ENCODE data around the gene NBAS. TPM values are rescaled to one million over a fixed set of nuclear protein-coding genes. Genes with fewer than 3 reads are reported as not detected.

NBAS gene
- polyA plus RNA-seq, 1 donor from 2014 or later = 31.9 TPM

DNA sequence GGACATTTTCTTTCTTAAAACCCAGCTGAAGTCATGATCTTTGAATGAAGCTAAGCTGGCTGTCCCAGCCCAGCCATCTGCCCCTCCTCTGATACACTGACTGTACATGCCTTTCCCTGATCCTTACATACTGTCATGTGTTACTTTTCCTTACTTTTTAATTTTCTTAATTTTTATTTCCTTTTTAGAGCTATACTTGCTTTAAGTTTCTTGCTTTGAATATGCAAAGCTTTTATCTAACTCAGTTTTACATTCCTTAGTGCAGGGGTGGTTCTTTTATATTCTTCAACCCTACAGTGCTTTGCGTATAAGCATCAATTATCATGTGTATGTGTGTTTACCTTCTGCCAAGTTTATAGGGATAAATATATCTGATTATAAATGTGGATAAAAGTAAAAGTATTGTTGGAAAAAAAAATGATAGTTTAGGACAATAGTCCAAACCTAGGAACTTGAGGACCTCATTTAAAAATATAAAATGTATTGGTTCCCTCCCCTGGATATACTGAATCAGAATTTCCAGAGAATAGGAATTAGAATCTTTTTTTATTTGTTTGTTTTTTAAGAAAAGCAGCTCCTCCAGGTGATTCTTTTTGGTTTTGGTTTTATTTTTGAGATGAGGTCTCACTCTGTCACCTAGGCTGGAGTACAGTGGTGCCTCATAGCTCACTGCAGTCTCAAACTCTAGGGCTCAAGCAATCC lies 48.4 kb upstream of the NBAS start:
- no peaks in the 10 kb centered on the region for H3F3A ChIP-seq (ENCODE audit: insufficient read depth, low read length, poor library complexity, severe bottlenecking)
- TF ChIP-seq RAD21 (conservative IDR thresholded peaks at IDR 0.05) = no peak
- TF ChIP-seq EP300 (conservative IDR thresholded peaks at IDR 0.05; ENCODE audit: poor library complexity, severe bottlenecking) = no peak
- H3K9ac ChIP-seq (ENCODE audit: low read length) = no peak overlapping the region
- no peaks in the 10 kb centered on the region for H4K20me1 ChIP-seq (ENCODE audit: insufficient read depth)
- peaks cover 21% of the 10 kb centered on the region for H3K36me3 ChIP-seq (ENCODE audit: insufficient read depth, low read length)
- no peaks in the 10 kb centered on the region for H3K9me3 ChIP-seq (ENCODE audit: low read length)
- no peak overlapping the region for H3K4me3 ChIP-seq (ENCODE audit: low read length)
- H3K27me3 ChIP-seq (ENCODE audit: insufficient read depth, low read depth, low read length) = no peaks in the 10 kb centered on the region
- no peak overlapping the region for H3K4me2 ChIP-seq (ENCODE audit: low read length)
- H2AFZ ChIP-seq (ENCODE audit: low read depth, low read length) = no peak overlapping the region
- no peak overlapping the region for H3K27ac ChIP-seq (ENCODE audit: low read length)
- H3K9me2 ChIP-seq (ENCODE audit: insufficient read depth, low read length) = no peaks in the 10 kb centered on the region
- no peaks in the 10 kb centered on the region for H3K79me2 ChIP-seq (replicated peaks; ENCODE audit: insufficient read depth, low read length)

DNA sequence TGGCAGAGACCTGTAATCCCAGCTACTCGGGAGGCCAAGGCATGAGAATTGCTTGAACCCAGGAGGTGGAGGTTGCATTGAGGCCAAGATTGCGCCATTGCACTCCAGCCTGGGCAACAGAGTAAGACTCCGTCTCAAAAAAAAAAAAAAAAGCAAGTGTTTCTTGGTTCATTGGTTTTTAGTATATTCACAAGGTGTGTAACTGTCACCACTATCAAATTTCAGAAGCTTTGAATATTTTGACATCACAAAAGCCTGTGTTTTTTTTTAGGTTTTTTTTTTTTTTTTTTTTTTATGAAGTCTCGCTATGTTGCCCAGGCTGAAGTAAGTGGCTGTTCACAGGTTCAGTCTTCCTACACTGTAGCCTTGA lies 47.2 kb upstream of the NBAS start:
- Histone ChIP-seq H3K9me2 (ENCODE audit: insufficient read depth, low read length) (no peaks in the 10 kb centered on the region), H2AFZ (ENCODE audit: low read depth, low read length) (no peak overlapping the region), H3K27ac (ENCODE audit: low read length) (no peak overlapping the region), H3K79me2 (replicated peaks; ENCODE audit: insufficient read depth, low read length) (no peaks in the 10 kb centered on the region), H3K36me3 (ENCODE audit: insufficient read depth, low read length) (peaks cover 18% of the 10 kb centered on the region), H3F3A (ENCODE audit: insufficient read depth, low read length, poor library complexity, severe bottlenecking) (no peaks in the 10 kb centered on the region), H3K4me3 (ENCODE audit: low read length) (no peak overlapping the region), H3K4me2 (ENCODE audit: low read length) (no peak overlapping the region), H3K27me3 (ENCODE audit: insufficient read depth, low read depth, low read length) (no peaks in the 10 kb centered on the region), H3K9ac (ENCODE audit: low read length) (no peak overlapping the region), H3K9me3 (ENCODE audit: low read length) (no peaks in the 10 kb centered on the region), H4K20me1 (ENCODE audit: insufficient read depth) (no peaks in the 10 kb centered on the region)
- no peak for TF ChIP-seq EP300 (conservative IDR thresholded peaks at IDR 0.05; ENCODE audit: poor library complexity, severe bottlenecking)
- no peak for TF ChIP-seq RAD21 (conservative IDR thresholded peaks at IDR 0.05)
- TF ChIP-seq, protein P1, sequence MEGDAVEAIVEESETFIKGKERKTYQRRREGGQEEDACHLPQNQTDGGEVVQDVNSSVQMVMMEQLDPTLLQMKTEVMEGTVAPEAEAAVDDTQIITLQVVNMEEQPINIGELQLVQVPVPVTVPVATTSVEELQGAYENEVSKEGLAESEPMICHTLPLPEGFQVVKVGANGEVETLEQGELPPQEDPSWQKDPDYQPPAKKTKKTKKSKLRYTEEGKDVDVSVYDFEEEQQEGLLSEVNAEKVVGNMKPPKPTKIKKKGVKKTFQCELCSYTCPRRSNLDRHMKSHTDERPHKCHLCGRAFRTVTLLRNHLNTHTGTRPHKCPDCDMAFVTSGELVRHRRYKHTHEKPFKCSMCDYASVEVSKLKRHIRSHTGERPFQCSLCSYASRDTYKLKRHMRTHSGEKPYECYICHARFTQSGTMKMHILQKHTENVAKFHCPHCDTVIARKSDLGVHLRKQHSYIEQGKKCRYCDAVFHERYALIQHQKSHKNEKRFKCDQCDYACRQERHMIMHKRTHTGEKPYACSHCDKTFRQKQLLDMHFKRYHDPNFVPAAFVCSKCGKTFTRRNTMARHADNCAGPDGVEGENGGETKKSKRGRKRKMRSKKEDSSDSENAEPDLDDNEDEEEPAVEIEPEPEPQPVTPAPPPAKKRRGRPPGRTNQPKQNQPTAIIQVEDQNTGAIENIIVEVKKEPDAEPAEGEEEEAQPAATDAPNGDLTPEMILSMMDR (IDR thresholded peaks at IDR 0.05; ENCODE audit: poor library complexity, severe bottlenecking) = no peak
- no peak for TF ChIP-seq POLR2AphosphoS5 (IDR thresholded peaks at IDR 0.05)
- TF ChIP-seq EZH2 (IDR thresholded peaks at IDR 0.05; ENCODE audit: borderline replicate concordance, insufficient read depth, low read length, poor library complexity, severe bottlenecking) = no peak
- TF ChIP-seq, protein P2, sequence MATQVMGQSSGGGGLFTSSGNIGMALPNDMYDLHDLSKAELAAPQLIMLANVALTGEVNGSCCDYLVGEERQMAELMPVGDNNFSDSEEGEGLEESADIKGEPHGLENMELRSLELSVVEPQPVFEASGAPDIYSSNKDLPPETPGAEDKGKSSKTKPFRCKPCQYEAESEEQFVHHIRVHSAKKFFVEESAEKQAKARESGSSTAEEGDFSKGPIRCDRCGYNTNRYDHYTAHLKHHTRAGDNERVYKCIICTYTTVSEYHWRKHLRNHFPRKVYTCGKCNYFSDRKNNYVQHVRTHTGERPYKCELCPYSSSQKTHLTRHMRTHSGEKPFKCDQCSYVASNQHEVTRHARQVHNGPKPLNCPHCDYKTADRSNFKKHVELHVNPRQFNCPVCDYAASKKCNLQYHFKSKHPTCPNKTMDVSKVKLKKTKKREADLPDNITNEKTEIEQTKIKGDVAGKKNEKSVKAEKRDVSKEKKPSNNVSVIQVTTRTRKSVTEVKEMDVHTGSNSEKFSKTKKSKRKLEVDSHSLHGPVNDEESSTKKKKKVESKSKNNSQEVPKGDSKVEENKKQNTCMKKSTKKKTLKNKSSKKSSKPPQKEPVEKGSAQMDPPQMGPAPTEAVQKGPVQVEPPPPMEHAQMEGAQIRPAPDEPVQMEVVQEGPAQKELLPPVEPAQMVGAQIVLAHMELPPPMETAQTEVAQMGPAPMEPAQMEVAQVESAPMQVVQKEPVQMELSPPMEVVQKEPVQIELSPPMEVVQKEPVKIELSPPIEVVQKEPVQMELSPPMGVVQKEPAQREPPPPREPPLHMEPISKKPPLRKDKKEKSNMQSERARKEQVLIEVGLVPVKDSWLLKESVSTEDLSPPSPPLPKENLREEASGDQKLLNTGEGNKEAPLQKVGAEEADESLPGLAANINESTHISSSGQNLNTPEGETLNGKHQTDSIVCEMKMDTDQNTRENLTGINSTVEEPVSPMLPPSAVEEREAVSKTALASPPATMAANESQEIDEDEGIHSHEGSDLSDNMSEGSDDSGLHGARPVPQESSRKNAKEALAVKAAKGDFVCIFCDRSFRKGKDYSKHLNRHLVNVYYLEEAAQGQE (IDR thresholded peaks at IDR 0.05; ENCODE audit: borderline replicate concordance) = no peak
- TF ChIP-seq SMC3 (conservative IDR thresholded peaks at IDR 0.05; ENCODE audit: poor library complexity) = no peak
- no peak for TF ChIP-seq MXI1 (conservative IDR thresholded peaks at IDR 0.05; ENCODE audit: poor library complexity, severe bottlenecking)

Measured in neural cell (in vitro differentiated cells).